Measurements from ENCODE around the gene MAGOH. TPM values are rescaled to one million over a fixed set of nuclear protein-coding genes. Genes with fewer than 3 reads are reported as not detected.

Gene MAGOH
- total and polyA plus RNA-seq, 2 of the 13 experiments (the other 11 are each of a cell fraction or from before 2014, with no cell fraction given): 24.1 to 87.0 TPM

DNA sequence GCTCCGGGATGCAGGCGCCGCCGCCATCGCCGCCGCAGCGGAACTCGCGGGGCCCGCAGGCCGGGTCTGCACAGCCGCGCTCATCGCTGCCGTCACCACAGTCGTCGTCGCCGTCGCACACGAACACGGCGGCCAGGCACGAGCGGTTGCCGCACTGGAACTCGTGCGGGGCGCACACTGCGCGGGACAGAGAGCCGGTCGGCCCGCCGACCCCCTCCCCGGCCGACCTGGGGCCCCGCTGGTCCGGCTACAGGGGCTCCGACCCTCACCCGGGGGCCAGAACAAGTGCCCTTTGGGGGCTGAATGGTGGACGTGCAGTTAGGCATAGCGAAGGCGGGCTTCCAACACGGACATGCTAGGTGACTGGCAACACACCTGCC lies 38.6 kb upstream of the MAGOH start:
- Histone ChIP-seq H3K9ac (ENCODE audit: insufficient read depth, low read depth, low read length) (no peak overlapping the region), H3K27ac (ENCODE audit: extremely low read length, insufficient read depth, low read length) (no peak overlapping the region), H3K4me1 (ENCODE audit: insufficient read depth, low read length) (no peaks in the 10 kb centered on the region), H3K4me2 (ENCODE audit: low read depth, low read length) (no peak overlapping the region), H3K27me3 (ENCODE audit: control insufficient read depth in 1 of 2, insufficient read depth in 2 of 2, low read length in 2 of 2) (no peaks in the 10 kb centered on the region), H3K9me3 (ENCODE audit: low read length) (no peaks in the 10 kb centered on the region), H4K20me1 (ENCODE audit: insufficient read depth, low read length) (no peaks in the 10 kb centered on the region), H3K36me3 (replicated peaks in 1 of 2; ENCODE audit: control insufficient read depth in 1 of 2, insufficient read depth in 2 of 2, low read length in 2 of 2) (peaks cover 4 to 20% of the 10 kb centered on the region in 2 experiments; a peak in 4 of 5 replicates), H3K79me2 (ENCODE audit: insufficient read depth, low read length) (no peaks in the 10 kb centered on the region), H3K4me3 (replicated peaks in 1 of 3; ENCODE audit: insufficient read depth in 1 of 3, low read depth in 2 of 3, low read length in 3 of 3) (no peak overlapping the region), H2AFZ (ENCODE audit: low read length) (no peak overlapping the region)
- no peak for FAIRE-seq
- CTCF ChIA-PET (ENCODE audit: low intra/inter-chr PET ratio, low total read pairs): interaction anchor here (2.8 kb wide), 1 partner anchor 117 kb away, joined by 47 read pairs; no protein-coding TSS in a partner anchor
- POLR2A ChIA-PET: no interaction called here
- in situ Hi-C loops (cut with HindIII; ENCODE audit: extremely low pct_ligation_motif_present, low pct_unique_long_range_greater_than_20kb): loop anchor here (5.0 kb wide), 1 partner anchor 115 kb away; no protein-coding TSS in a partner anchor
- ATAC-seq: no peak
- TF ChIP-seq ZNF350 (CRISPR knock-in tag; IDR thresholded peaks at IDR 0.05; ENCODE audit: borderline replicate concordance, low read depth) (no peak), RARA (CRISPR knock-in tag; IDR thresholded peaks at IDR 0.05) (no peak)
- WGBS (ENCODE audit: low lambda C conversion rate): 98% methylated on average over 46 of the region's 46 CpGs
- no peak for DNase-seq (ENCODE audit: low spot score)
- no TSS peak for BruUV-seq (replicated peaks)
- intact Hi-C loops (cut with micrococcal nuclease; ENCODE audit: unreplicated experiment): no loop called here

DNA sequence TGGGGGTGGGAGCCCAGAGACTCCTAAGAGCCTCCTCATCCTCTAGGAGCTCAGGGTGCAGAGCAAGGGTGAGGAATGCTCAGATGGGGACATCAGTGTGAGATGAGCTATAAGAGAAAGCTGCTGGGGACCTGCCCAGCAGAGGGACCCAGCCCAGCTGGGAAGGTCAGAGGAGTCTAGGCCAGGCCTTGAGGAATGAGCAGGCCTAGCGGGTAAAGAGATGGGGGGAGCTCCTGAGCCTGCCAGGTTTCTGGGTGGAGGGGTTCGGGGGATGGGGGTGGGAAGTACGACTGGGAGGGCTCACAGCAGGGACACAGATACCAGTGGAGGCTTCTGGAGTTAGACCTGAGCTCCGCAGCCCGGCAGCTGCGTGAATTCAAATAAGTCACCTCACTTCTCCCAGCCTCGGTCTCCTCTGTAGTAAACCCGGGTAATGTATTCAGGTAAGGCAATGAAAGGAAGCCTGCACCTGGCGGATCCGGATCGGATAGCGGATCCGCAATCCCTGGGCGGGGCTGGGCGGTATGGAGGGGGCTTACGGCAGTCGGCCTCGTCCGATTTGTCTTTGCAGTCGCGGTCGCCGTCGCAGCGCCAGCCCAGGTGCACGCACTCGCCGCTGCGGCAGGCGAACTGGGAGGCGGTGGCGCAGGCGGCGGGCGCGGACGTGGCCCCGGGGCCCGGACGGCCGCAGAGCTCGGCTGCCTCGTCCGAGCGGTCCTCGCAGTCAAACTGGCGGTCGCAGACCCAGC lies 38.0 kb upstream of the MAGOH start:
- POLR2A ChIA-PET: no interaction called here
- WGBS (ENCODE audit: low lambda C conversion rate): 98% methylated on average over 34 of the region's 48 CpGs
- CTCF ChIA-PET (ENCODE audit: low intra/inter-chr PET ratio, low total read pairs): no interaction called here
- intact Hi-C loops (cut with micrococcal nuclease; ENCODE audit: unreplicated experiment): no loop called here
- no peaks in the 10 kb centered on the region for H3K27me3 ChIP-seq (ENCODE audit: control insufficient read depth in 1 of 2, insufficient read depth in 2 of 2, low read length in 2 of 2)
- no peak overlapping the region for H3K9ac ChIP-seq (ENCODE audit: insufficient read depth, low read depth, low read length)
- BruUV-seq (replicated peaks): no TSS peak
- no peak overlapping the region for H2AFZ ChIP-seq (ENCODE audit: low read length)
- H3K4me1 ChIP-seq (ENCODE audit: insufficient read depth, low read length): no peaks in the 10 kb centered on the region
- no peaks in the 10 kb centered on the region for H3K9me3 ChIP-seq (ENCODE audit: low read length)
- H3K36me3 ChIP-seq (replicated peaks in 1 of 2; ENCODE audit: control insufficient read depth in 1 of 2, insufficient read depth in 2 of 2, low read length in 2 of 2): peaks cover 4 to 18% of the 10 kb centered on the region in 2 experiments; a peak in 4 of 5 replicates
- H3K4me3 ChIP-seq (replicated peaks in 1 of 3; ENCODE audit: insufficient read depth in 1 of 3, low read depth in 2 of 3, low read length in 3 of 3): no peak overlapping the region
- no peak overlapping the region for H3K4me2 ChIP-seq (ENCODE audit: low read depth, low read length)
- H4K20me1 ChIP-seq (ENCODE audit: insufficient read depth, low read length): no peaks in the 10 kb centered on the region
- no peak for DNase-seq (ENCODE audit: low spot score)
- in situ Hi-C loops (cut with HindIII; ENCODE audit: extremely low pct_ligation_motif_present, low pct_unique_long_range_greater_than_20kb): loop anchor here (5.0 kb wide), 1 partner anchor 116 kb away; no protein-coding TSS in a partner anchor
- H3K27ac ChIP-seq (ENCODE audit: extremely low read length, insufficient read depth, low read length): no peak overlapping the region
- no peak for ATAC-seq
- FAIRE-seq: no peak
- no peaks in the 10 kb centered on the region for H3K79me2 ChIP-seq (ENCODE audit: insufficient read depth, low read length)
- TF ChIP-seq ZNF709 (CRISPR knock-in tag; IDR thresholded peaks at IDR 0.05) (no peak), SOX6 (IDR thresholded peaks at IDR 0.05) (no peak), SOX6 (CRISPR knock-in tag; IDR thresholded peaks at IDR 0.05) (no peak), HMGXB4 (CRISPR knock-in tag; IDR thresholded peaks at IDR 0.05; ENCODE audit: borderline replicate concordance in 1 of 2, low read depth in 1 of 2) (no peak), ZNF432 (CRISPR knock-in tag; IDR thresholded peaks at IDR 0.05; ENCODE audit: borderline replicate concordance) (no peak)
- TF ChIP-seq, protein P1, sequence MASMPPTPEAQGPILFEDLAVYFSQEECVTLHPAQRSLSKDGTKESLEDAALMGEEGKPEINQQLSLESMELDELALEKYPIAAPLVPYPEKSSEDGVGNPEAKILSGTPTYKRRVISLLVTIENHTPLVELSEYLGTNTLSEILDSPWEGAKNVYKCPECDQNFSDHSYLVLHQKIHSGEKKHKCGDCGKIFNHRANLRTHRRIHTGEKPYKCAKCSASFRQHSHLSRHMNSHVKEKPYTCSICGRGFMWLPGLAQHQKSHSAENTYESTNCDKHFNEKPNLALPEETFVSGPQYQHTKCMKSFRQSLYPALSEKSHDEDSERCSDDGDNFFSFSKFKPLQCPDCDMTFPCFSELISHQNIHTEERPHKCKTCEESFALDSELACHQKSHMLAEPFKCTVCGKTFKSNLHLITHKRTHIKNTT (CRISPR knock-in tag; IDR thresholded peaks at IDR 0.05): no peak
- TF ChIP-seq, protein P2, sequence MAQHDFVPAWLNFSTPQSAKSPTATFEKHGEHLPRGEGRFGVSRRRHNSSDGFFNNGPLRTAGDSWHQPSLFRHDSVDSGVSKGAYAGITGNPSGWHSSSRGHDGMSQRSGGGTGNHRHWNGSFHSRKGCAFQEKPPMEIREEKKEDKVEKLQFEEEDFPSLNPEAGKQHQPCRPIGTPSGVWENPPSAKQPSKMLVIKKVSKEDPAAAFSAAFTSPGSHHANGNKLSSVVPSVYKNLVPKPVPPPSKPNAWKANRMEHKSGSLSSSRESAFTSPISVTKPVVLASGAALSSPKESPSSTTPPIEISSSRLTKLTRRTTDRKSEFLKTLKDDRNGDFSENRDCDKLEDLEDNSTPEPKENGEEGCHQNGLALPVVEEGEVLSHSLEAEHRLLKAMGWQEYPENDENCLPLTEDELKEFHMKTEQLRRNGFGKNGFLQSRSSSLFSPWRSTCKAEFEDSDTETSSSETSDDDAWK (CRISPR knock-in tag; IDR thresholded peaks at IDR 0.05): no peak
- TF ChIP-seq, protein P3, sequence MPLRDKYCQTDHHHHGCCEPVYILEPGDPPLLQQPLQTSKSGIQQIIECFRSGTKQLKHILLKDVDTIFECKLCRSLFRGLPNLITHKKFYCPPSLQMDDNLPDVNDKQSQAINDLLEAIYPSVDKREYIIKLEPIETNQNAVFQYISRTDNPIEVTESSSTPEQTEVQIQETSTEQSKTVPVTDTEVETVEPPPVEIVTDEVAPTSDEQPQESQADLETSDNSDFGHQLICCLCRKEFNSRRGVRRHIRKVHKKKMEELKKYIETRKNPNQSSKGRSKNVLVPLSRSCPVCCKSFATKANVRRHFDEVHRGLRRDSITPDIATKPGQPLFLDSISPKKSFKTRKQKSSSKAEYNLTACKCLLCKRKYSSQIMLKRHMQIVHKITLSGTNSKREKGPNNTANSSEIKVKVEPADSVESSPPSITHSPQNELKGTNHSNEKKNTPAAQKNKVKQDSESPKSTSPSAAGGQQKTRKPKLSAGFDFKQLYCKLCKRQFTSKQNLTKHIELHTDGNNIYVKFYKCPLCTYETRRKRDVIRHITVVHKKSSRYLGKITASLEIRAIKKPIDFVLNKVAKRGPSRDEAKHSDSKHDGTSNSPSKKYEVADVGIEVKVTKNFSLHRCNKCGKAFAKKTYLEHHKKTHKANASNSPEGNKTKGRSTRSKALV (CRISPR knock-in tag; IDR thresholded peaks at IDR 0.05): no peak

Measured in HepG2 (cell line).